HG02571 (cell line): ENCODE measurements around the gene GJE1.

Experiments used
- ATAC-seq: cut with Tn5 transposase; IDR thresholded peaks from one replicate; pipeline ENCODE4 v1.9.1; 2021; ENCODE audit warnings: mild to moderate bottlenecking, moderate library complexity; ENCODE audit not compliant: unreplicated experiment

Gene GJE1

DNA sequence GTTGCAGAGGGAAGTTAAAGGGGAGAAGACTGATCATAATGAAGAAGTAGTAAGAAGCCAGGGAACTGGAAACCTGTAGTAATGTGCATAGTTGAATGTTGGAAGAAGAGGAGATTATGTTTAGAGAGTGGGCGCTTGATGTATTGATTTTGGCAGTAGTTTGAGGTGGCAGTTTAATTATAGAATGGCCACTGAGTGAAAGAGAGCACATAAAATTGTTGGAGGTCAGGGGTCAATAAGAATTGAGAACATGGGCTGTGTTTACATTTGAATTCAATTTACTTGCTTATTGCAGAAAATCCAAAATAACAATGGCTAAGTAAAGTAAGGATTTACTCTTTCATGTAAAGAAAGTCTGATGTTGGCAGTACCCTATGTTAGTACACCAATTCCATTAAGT, 30.1 kb downstream of the GJE1 start:
- no peak for ATAC-seq

DNA sequence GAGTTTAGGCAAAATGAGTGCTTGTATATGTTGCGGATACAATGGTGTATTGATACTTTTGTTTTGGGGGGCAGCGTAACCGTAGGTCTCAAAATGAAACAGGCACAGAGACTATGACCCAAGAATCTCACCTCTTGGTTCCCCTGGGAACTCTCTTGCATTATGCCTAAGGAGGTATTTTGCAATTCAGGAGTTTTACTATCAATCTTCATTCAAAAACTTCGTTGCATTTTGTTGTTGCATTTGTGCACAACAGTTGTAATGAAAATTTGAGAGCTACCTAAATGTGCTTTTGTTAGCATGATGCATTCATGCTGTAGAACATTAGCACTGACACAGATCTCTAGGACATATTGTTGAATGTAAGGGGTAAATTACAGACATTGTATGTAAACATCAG, 32.5 kb downstream of the GJE1 start:
- no peak for ATAC-seq

- no peak for ATAC-seq
Measured at GRCh38 chr6:142167071-142167470, 34.3 kb downstream of the GJE1 start.

- no peak for ATAC-seq
Measured at GRCh38 chr6:142167486-142167885, 34.8 kb downstream of the GJE1 start.

GRCh38 chr6:142171351-142171750, 38.6 kb downstream of the GJE1 start:
- no peak for ATAC-seq

DNA sequence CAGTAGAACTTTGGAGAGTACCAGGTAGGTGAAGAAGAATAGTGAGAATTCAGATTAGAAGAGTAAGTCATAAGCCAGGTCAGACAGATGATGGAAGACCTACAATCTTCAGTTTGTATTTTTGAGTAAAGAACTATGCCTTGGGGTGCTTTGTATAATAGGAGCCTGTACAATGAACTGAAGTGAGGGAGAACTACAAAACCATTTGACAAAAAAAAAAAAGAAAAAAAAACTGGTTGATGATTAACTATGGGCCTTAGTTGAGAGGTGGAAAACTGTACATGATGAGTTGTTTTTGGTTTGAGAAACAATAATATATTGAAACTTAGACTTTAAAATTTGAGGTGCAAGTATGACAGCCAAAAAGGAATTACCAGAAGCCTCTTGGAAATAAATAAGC, 40.0 kb downstream of the GJE1 start:
- ATAC-seq: no peak

DNA sequence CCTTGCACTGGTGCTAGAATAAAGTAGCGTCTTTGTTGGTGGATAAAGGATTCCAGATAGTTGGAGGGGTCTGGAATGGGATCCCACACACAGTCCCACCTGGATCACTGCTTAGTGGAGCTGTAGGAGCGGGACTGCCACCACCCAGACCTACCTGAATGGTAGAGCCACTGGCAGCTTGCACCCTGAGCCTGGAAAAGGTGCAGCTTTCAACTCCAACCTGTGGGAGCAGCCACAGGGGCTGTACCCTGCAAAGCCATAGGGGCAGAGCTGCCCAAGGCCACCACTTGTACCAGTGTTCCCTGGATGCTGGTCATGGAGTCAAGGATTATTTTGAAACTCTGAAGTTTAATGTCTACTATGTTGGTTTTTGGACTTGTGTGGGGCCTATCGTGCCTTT, 41.3 kb downstream of the GJE1 start:
- no peak for ATAC-seq

- ATAC-seq: no peak
Measured at GRCh38 chr6:142174703-142175102, 42.0 kb downstream of the GJE1 start.

DNA sequence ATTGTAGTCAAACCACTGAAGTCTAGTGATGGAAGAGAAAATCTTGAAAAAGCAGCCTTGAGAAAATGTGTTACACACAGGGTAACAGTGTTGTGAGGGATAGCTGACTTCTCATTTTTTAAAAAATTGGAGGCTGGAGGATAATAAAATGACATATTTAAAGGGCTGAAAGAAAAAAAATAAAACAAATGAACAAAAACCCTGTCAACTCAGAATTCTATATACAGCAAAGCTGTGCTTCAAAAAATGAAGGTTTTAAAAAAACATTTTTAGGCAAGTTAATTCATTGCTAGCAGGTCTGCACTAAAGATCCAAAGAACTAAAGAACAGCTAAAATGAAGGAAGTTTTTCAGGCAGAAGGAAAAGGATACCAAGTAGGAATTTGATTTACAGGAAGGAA, 45.4 kb downstream of the GJE1 start:
- no peak for ATAC-seq

GRCh38 chr6:142182004-142182403, 49.3 kb downstream of the GJE1 start:
- no peak for ATAC-seq

GRCh38 chr6:142183351-142183750, 50.6 kb downstream of the GJE1 start:
- no peak for ATAC-seq

GRCh38 chr6:142184307-142184706, 51.6 kb downstream of the GJE1 start:
- ATAC-seq: no peak
